Stimulated activated CD8-positive, alpha-beta memory T cell treated with anti-CD3 and anti-CD28 coated beads, Interleukin-7, amount 100 ng/mL, for 4 hours (primary cell): ENCODE data around the gene HSPA8.
A peak's percentile ranks its signal among the peaks of the same experiment; 100 is the strongest.

ENCODE experiments used
- DNase-seq, 2 donors: peaks; one replicate each; pipeline ENCODE4 v3.0.0-alpha.2; 2020; ENCODE audit warnings: low read depth in 2 of 2

Gene HSPA8

GRCh38 chr11:123047266-123047946 is 14.5 kb downstream of the HSPA8 start:
- no peak for DNase-seq

- no peak for DNase-seq
Measured at GRCh38 chr11:123046473-123047259, 15.3 kb downstream of the HSPA8 start.

GRCh38 chr11:123045101-123045500 is 16.8 kb downstream of the HSPA8 start:
- no peak for DNase-seq

- DNase-seq: no peak
Measured at GRCh38 chr11:123041185-123041584, 20.8 kb downstream of the HSPA8 start.

- DNase-seq: no peak
Measured at GRCh38 chr11:123040111-123040432, 21.9 kb downstream of the HSPA8 start.

- DNase-seq: no peak
Measured at GRCh38 chr11:123035831-123036230, 26.1 kb downstream of the HSPA8 start.

GRCh38 chr11:123034597-123034996 is 27.3 kb downstream of the HSPA8 start:
- no peak for DNase-seq

- DNase-seq: no peak
Measured at GRCh38 chr11:123033895-123034294, 28.0 kb downstream of the HSPA8 start.

GRCh38 chr11:123030517-123030916 is 31.4 kb downstream of the HSPA8 start:
- DNase-seq: no peak

- peak in 1 of 2 donors; percentile 2 for DNase-seq
Measured at GRCh38 chr11:123020968-123021367, 41.0 kb downstream of the HSPA8 start.

GRCh38 chr11:123018702-123019101 is 43.2 kb downstream of the HSPA8 start:
- no peak for DNase-seq

- no peak for DNase-seq
Measured at GRCh38 chr11:123011510-123011909, 50.4 kb downstream of the HSPA8 start.
